HG03060 (cell line): ENCODE results near the gene APOH.

Experiments used
- ATAC-seq: cut with Tn5 transposase; IDR thresholded peaks from one replicate; pipeline ENCODE4 v1.9.1; 2021; ENCODE audit warnings: low read depth, moderate number of reproducible peaks; ENCODE audit not compliant: unreplicated experiment

The APOH gene

GRCh38 chr17:66235377-66235994, 6.3 kb upstream of the APOH start:
- ATAC-seq: no peak

DNA sequence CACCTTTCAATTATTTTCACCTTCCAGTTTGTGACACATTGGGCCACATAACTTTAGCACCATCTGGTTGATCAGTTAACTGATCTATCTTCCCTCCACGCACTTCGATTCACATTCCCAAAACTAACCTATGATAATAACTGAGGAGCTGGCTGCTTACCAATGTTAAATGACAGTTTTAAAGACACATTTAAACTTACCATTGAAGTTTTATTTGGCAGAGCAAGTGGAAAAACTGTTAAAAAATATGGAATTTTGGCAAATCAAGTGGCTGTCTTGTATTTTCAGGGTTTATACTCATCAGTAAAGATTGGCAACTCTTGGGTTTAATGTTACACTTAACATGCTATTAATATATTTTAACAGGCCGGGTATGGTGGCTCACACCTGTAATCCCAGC, 5.4 kb upstream of the APOH start:
- no peak for ATAC-seq

GRCh38 chr17:66233023-66233753, 4.0 kb upstream of the APOH start:
- ATAC-seq: no peak

DNA sequence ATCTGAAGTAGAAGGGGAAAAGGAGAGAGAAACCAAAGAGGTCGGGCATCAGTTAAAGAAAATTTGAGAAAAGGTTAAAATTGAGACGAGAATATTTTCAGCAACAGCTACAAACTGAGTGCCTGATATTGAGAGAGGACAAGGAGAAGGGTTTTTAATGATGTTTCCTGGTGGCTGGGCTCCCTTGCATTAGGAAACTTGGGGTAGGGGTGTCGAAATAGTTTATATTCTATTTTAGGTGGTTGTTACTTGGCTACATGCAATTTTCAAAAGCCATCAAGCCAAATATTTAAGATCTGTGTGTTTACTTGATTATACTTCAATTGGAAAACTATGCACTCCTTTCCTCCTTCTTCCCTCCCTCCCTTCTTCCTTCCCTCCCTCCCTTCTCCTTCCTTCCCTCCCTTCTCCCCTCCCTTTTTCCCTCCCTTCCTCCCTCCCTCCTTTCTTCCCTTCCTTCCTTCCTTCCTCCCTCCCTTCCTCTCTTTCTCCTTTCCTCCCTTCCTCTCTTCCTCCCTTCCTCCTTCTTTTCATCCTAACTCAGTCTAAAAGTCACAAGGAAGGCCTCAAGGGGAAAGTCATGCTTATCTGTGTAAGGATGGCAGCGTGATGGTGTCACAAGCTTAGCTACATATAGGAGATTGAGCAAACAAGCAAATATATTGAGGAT, 1.8 kb upstream of the APOH start:
- no peak for ATAC-seq

DNA sequence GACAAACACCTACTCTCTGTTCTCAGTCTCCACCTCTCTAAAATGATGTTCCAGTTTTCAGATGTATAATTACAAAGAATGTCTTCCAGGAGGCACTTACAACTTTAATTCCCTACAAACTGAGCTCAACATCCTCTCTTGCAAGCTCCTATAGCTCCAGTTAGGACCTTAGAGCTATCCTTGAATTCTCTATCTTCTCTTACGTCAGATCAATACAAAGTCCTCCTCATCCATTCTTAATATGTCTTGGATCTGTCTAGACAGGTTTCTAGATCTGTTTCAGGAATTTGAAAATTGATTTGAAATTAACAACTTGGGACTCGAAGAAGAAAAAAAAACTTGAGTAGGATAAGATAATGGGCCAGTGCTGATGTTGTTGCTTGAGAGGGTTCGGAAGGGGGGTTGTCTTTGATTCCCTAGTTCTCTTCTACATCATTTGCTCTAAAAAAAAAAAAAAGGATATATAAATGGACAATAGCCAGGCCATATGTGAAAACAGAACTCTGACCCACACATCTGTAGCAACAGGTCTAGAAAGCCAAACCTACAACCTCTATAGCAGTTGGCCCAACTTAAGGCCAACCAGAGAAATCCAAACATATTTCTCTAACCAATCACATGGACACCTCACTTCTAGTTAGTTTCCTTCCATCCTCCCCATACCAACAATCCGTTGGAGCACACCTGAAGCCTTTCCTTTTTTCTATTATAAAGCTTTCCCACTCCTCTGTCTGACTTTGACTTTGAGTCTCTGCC, 746 bp upstream of the APOH start:
- no peak for ATAC-seq

DNA sequence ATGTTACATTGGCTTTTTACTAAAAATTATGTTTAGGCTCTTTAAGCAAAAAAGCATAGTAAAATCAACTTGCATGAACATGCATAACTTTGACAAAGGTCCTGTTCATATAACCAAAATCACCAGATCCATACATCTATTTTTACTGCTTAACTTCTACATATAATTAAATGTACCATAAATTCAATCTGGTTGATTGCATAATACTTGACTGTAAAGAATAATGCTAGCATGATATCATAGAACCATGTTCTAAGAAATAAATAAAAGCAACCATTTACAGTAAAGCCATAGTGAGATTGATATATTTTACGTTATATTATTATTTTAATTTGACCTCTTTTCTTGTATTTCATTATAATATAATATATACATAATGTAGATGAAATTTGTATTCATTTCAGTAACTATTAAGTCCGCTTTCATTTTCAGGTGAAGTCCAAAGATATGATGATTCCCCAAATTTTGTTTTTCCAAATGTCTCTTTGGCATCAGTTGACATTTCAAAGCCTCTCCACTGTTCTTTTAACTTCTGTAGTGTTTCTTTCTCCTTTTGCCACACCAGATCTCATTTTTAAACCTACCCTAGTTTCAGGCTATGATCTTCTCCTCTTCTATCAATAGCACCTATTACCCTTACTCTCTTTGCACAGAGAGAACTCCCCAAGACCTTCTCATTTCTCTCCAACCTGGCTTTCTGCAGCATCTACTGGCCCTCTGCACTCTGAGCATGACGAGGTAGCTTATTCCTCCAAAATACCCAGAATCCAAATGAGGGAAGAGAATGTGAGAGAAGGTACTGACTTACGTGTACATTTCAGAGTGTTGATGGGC, 1.8 kb downstream of the APOH start:
- ATAC-seq: no peak

GRCh38 chr17:66222798-66223350, 6.3 kb downstream of the APOH start:
- ATAC-seq: no peak

GRCh38 chr17:66221755-66222530, 7.3 kb downstream of the APOH start:
- ATAC-seq: no peak

GRCh38 chr17:66221343-66221742, 7.9 kb downstream of the APOH start:
- no peak for ATAC-seq

- ATAC-seq: no peak
Observed at GRCh38 chr17:66220079-66220835, 9.0 kb downstream of the APOH start.

GRCh38 chr17:66215529-66215911, 13.7 kb downstream of the APOH start:
- no peak for ATAC-seq

DNA sequence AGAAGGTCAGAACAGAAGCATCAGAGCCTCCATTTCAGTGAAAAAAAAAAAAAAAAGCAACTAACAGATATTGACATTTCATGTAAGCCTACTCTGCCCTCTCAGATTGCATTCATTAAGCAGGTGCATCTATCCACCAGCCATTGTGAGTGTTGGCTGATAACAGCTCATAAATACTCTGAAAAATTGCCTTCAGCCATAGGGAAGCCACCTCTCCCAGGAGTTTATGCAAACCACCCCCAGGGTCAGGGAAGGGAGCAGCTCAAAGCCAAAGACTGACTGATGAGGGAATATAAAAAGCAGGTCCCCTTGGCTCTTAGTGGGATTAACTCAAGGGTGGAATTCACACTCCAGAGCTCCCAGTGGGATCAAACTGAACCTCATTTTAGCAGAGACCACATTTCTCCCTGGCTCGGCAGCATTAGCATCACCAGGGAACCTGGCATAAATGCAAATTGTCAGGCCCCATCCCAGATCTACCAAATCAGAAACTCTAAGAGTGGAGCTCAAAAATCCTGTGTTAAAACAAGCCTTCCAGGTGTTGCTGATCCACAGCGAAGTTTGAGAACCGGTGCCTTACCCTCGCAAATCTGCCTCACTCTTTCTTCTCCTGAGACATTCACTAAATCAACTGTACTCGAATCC, 14.2 kb downstream of the APOH start:
- no peak for ATAC-seq

DNA sequence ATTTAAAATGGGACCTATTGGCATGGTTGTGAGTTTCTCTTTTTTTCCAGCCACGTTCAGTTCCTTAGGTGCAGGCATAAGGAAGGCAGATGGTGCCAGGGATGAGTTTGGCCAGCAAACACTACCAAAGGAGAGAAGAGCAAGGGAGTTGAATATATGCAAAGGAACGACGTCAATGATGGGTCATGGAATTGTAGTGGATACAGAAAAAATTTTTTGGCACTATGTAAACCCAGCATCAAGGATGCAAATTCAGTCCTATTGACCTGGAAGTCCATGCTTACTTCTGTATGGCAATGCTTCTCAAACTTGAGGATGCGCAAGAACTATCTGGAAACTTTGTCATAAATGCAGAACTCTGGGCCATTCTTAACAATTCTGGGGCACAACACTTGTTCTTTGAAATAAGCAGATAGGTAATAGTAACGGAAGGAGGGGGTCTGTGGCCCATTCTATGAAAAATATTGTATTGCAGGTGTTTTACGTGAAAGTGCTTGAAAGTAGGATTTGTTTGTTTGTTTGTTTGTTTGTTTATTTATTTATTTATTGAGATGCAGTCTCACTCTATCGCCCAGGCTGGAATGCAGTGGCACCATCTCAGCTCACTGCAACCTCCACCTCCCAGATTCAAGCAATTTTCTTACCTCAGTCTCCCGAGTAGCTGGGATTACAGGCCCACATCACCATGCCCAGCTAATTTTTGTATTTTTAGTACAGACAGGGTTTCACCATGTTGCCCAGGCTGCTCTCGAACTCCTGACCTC, 18.0 kb downstream of the APOH start:
- no peak for ATAC-seq

DNA sequence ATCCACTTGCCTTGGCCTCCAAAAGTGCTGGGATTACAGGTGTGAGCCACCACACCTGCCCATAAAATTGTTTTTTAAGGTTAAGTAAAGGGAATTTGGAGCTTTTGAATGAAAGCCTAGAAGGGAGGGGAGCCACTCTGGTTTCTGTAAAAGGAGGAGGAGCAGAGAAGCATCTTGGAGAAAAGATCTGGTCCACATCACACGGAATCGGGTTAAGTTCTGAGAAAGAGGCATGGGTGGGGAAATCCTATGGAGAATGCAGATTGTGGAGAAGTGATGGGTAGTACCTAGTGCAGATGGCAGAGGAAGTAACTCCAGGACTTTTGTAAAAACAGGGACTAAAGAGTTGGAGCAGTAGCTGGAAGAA, 19.0 kb downstream of the APOH start:
- ATAC-seq: no peak

DNA sequence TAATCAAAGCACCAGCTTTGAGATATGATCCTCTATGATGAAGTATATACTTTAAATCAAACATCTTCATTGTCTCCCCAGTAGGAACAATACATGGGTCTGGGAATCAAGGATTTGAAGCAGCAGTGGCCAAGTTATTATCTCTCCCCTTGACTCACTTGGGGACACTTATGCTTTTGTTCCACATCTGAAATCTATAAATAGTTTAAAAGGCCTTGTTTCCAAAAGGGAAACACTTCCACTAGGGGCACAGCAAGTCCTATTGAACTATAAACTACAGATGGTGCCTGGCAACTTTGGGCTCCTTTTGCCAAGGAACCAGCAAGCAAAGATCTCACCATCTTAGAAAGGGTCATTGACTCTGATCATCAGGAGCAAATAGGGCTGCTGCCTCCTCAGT, 21.3 kb downstream of the APOH start:
- no peak for ATAC-seq

- no peak for ATAC-seq
Observed at GRCh38 chr17:66203274-66204015, 25.8 kb downstream of the APOH start.

- ATAC-seq: no peak
Observed at GRCh38 chr17:66200685-66201092, 28.5 kb downstream of the APOH start.
